Neuron (in vitro differentiated cells): Measurements from ENCODE around the gene BTG4.

Experiments
- H2AFZ ChIP-seq: one replicate; pipeline ENCODE4 v1.6.1; 2013; ENCODE audit warnings: low read depth, mild to moderate bottlenecking, inconsistent platforms, low read length, moderate library complexity
- H3K27me3 ChIP-seq: one replicate; pipeline ENCODE4 v1.6.1; 2013; ENCODE audit warnings: low read length; ENCODE audit not compliant: insufficient read depth
- H3K36me3 ChIP-seq: one replicate; pipeline ENCODE4 v1.6.1; 2013; ENCODE audit warnings: low read length; ENCODE audit not compliant: insufficient read depth
- H3K4me1 ChIP-seq: one replicate; pipeline ENCODE4 v1.6.1; 2013; ENCODE audit warnings: low read length; ENCODE audit not compliant: insufficient read depth
- H3K4me3 ChIP-seq: 2 replicates; pipeline ENCODE4 v1.5.1; 2013; ENCODE audit warnings: mild to moderate bottlenecking, low read length, moderate library complexity
- H3K9me3 ChIP-seq: one replicate; pipeline ENCODE4 v1.6.1; 2013; ENCODE audit warnings: low read length

Gene BTG4

GRCh38 chr11:111528557-111528956 lies 16.4 kb upstream of the BTG4 start:
- no peaks in the 10 kb centered on the region for H3K36me3 ChIP-seq
- no peak overlapping the region for H2AFZ ChIP-seq
- H3K4me1 ChIP-seq: peaks cover 5% of the 10 kb centered on the region
- H3K9me3 ChIP-seq: no peaks in the 10 kb centered on the region
- peaks cover 1% of the 10 kb centered on the region for H3K27me3 ChIP-seq
- H3K4me3 ChIP-seq: no peak overlapping the region

GRCh38 chr11:111527279-111527678 lies 15.1 kb upstream of the BTG4 start:
- peaks cover 5% of the 10 kb centered on the region for H3K4me1 ChIP-seq
- H3K9me3 ChIP-seq: no peaks in the 10 kb centered on the region

GRCh38 chr11:111526501-111526900 lies 14.3 kb upstream of the BTG4 start:
- H2AFZ ChIP-seq: no peak overlapping the region
- no peaks in the 10 kb centered on the region for H3K9me3 ChIP-seq
- peaks cover 7% of the 10 kb centered on the region for H3K27me3 ChIP-seq
- H3K4me3 ChIP-seq: no peak overlapping the region
- no peaks in the 10 kb centered on the region for H3K36me3 ChIP-seq
- H3K4me1 ChIP-seq: peaks cover 5% of the 10 kb centered on the region

More at GRCh38 chr11:111527279-111527678, 15.1 kb upstream of the BTG4 start:
- peaks cover 4% of the 10 kb centered on the region for H3K27me3 ChIP-seq
- H2AFZ ChIP-seq: no peak overlapping the region
- H3K4me3 ChIP-seq: no peak overlapping the region
- no peaks in the 10 kb centered on the region for H3K36me3 ChIP-seq

- H3K4me3 ChIP-seq: no peak overlapping the region
- H2AFZ ChIP-seq: no peak overlapping the region
- H3K36me3 ChIP-seq: no peaks in the 10 kb centered on the region
- peaks cover 5% of the 10 kb centered on the region for H3K4me1 ChIP-seq
- peaks cover 7% of the 10 kb centered on the region for H3K27me3 ChIP-seq
- H3K9me3 ChIP-seq: no peaks in the 10 kb centered on the region
These were observed 13.3 kb upstream of the BTG4 start for GRCh38 chr11:111525456-111525855.

GRCh38 chr11:111524056-111524455 lies 11.9 kb upstream of the BTG4 start:
- Histone ChIP-seq H3K36me3 (no peaks in the 10 kb centered on the region), H3K4me1 (no peaks in the 10 kb centered on the region), H3K9me3 (no peaks in the 10 kb centered on the region), H3K27me3 (peaks cover 7% of the 10 kb centered on the region), H2AFZ (no peak overlapping the region), H3K4me3 (no peak overlapping the region)

GRCh38 chr11:111523343-111523742 lies 11.2 kb upstream of the BTG4 start:
- Histone ChIP-seq H3K9me3 (no peaks in the 10 kb centered on the region), H2AFZ (no peak overlapping the region), H3K27me3 (peaks cover 9% of the 10 kb centered on the region)

GRCh38 chr11:111522426-111522825 lies 10.2 kb upstream of the BTG4 start:
- H2AFZ ChIP-seq: no peak overlapping the region
- H3K36me3 ChIP-seq: no peaks in the 10 kb centered on the region

More at GRCh38 chr11:111523343-111523742, 11.2 kb upstream of the BTG4 start:
- Histone ChIP-seq H3K4me3 (no peak overlapping the region), H3K4me1 (no peaks in the 10 kb centered on the region), H3K36me3 (no peaks in the 10 kb centered on the region)

GRCh38 chr11:111521135-111521534 lies 8.9 kb upstream of the BTG4 start:
- no peak overlapping the region for H3K4me3 ChIP-seq
- H2AFZ ChIP-seq: no peak overlapping the region
- H3K9me3 ChIP-seq: no peaks in the 10 kb centered on the region
- no peaks in the 10 kb centered on the region for H3K4me1 ChIP-seq
- H3K36me3 ChIP-seq: no peaks in the 10 kb centered on the region
- peaks cover 15% of the 10 kb centered on the region for H3K27me3 ChIP-seq

More at GRCh38 chr11:111522426-111522825, 10.2 kb upstream of the BTG4 start:
- no peak overlapping the region for H3K4me3 ChIP-seq
- H3K4me1 ChIP-seq: no peaks in the 10 kb centered on the region
- H3K9me3 ChIP-seq: no peaks in the 10 kb centered on the region
- peaks cover 9% of the 10 kb centered on the region for H3K27me3 ChIP-seq

- Histone ChIP-seq H3K4me3 (no peak overlapping the region), H2AFZ (no peak overlapping the region), H3K9me3 (no peaks in the 10 kb centered on the region), H3K27me3 (peaks cover 17% of the 10 kb centered on the region), H3K4me1 (no peaks in the 10 kb centered on the region), H3K36me3 (no peaks in the 10 kb centered on the region)
These were observed 8.4 kb upstream of the BTG4 start for GRCh38 chr11:111520560-111520959.

GRCh38 chr11:111518668-111519067 lies 6.5 kb upstream of the BTG4 start:
- Histone ChIP-seq H3K27me3 (peaks cover 35% of the 10 kb centered on the region), H3K4me3 (no peak overlapping the region), H3K9me3 (no peaks in the 10 kb centered on the region), H3K4me1 (no peaks in the 10 kb centered on the region), H2AFZ (no peak overlapping the region), H3K36me3 (no peaks in the 10 kb centered on the region)

GRCh38 chr11:111515591-111515990 lies 3.4 kb upstream of the BTG4 start:
- H3K9me3 ChIP-seq: no peaks in the 10 kb centered on the region
- H3K36me3 ChIP-seq: no peaks in the 10 kb centered on the region
- H3K4me1 ChIP-seq: no peaks in the 10 kb centered on the region
- H3K4me3 ChIP-seq: no peak overlapping the region
- peaks cover 57% of the 10 kb centered on the region for H3K27me3 ChIP-seq
- no peak overlapping the region for H2AFZ ChIP-seq

GRCh38 chr11:111514216-111515031 lies 2.2 kb upstream of the BTG4 start, which contains the start of gene HOATZ:
TSS of gene HOATZ (plus strand) at chr11:111514778. CDS start at chr11:111514785, 7 bp downstream.
- no peak within 1 kb of the TSS for H2AFZ ChIP-seq
- H3K9me3 ChIP-seq: no peaks in the 10 kb centered on the region
- H3K27me3 ChIP-seq: peaks cover 60% of the 10 kb centered on the region
- H3K4me3 ChIP-seq: no peak within 1 kb of the TSS
- H3K36me3 ChIP-seq: no peaks in the 10 kb centered on the region
- H3K4me1 ChIP-seq: no peaks in the 10 kb centered on the region

GRCh38 chr11:111513240-111513605 lies 1.0 kb upstream of the BTG4 start:
- no peak overlapping the region for H3K4me3 ChIP-seq
- no peaks in the 10 kb centered on the region for H3K9me3 ChIP-seq
- no peaks in the 10 kb centered on the region for H3K4me1 ChIP-seq
- no peak overlapping the region for H2AFZ ChIP-seq
- H3K27me3 ChIP-seq: peaks cover 58% of the 10 kb centered on the region
- H3K36me3 ChIP-seq: no peaks in the 10 kb centered on the region

GRCh38 chr11:111510311-111510710 lies 1.9 kb downstream of the BTG4 start:
- H3K27me3 ChIP-seq: peaks cover 52% of the 10 kb centered on the region

More at GRCh38 chr11:111510311-111510710, 1.9 kb downstream of the BTG4 start:
- H2AFZ ChIP-seq: no peak overlapping the region
- no peak overlapping the region for H3K4me3 ChIP-seq
- H3K9me3 ChIP-seq: no peaks in the 10 kb centered on the region
- H3K4me1 ChIP-seq: no peaks in the 10 kb centered on the region
- no peaks in the 10 kb centered on the region for H3K36me3 ChIP-seq
